HG03432 (cell line): ENCODE results near the gene SCYL1.

Source experiments
- ATAC-seq: cut with Tn5 transposase; IDR thresholded peaks from one replicate; pipeline ENCODE4 v1.9.1; 2021; ENCODE audit warnings: mild to moderate bottlenecking, moderate library complexity; ENCODE audit not compliant: unreplicated experiment

SCYL1 gene

DNA sequence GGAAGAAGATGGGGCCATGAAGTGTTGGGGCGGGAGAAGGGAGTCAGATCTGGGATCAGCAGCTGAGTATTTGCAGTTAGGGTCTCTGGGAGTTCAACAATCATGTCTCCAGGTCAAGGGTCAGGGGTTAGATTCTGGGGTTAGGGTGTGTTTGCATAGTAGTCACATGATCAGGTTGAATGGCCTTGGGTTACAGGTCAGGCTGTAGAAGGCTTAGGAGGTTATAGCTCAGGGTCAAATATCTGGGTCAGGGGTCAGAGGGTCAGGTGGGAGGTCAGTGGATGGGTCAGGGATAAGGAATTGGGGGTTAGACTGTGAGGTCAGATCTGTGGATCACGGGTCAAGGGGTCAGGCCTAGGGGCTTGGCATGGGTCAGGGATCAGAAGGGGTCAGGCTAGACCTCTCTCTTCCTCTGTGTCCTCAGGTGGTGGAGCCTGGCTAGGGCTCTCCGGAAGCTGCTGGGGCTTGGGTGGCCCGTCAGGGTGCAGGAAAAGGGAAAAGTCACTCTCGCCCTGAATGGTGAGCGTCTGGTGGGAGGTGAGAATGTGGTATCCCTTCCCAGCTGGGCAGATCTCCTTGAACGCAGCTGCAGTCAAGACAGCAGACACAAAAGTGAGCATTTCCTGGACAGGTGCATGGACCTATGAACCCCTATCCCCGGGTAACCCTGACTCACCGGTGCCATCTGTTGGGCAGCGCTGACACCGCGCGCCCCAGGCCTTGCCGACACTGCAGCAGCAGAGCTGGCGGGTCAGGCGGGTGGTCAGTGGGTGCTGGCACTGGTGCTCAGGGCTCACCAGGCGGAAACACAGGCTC, 26.9 kb downstream of the SCYL1 start:
- ATAC-seq = peak; percentile 64

GRCh38 chr11:65552388-65552951, 27.6 kb downstream of the SCYL1 start:
- no peak for ATAC-seq

- ATAC-seq = no peak
These were observed 28.6 kb downstream of the SCYL1 start for GRCh38 chr11:65553301-65554001.

DNA sequence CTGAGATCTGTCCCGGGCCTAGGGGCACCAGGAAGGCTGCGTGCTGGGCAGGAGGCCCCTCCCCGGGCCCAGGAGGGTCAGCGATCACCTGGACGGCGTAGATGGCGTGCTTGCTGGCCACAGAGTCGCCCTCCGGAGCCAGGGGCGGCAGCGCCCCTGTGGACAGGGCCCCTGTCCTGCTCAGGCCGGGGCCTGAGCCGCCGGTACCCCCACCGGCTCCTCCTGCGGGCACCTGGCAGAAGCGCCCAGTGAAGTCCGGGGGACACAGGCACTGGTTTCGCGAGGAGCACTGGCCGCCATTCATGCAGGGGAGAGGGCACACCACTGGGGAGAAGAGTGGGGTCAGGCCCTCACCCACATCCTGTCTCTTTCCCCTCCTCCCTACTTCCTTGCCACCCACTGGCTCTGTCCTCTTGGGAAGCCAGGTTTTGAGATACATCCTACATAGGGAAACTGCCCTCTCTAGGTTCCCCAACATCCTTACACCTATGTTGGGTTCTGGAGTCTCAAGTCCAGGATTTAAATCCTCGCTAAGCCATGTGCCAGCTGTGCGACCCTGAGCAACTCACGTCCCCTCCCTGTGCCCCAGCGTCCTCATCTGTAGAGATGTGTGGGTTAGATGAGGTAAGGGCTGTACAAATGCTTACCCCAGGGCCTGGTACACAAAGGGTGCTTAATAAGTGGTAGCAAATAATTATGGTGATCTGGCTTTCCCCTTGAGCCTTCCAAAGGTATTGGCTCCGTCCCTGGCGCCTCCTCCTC, 29.4 kb downstream of the SCYL1 start:
- no peak for ATAC-seq

GRCh38 chr11:65554842-65555430, 30.1 kb downstream of the SCYL1 start:
- no peak for ATAC-seq

DNA sequence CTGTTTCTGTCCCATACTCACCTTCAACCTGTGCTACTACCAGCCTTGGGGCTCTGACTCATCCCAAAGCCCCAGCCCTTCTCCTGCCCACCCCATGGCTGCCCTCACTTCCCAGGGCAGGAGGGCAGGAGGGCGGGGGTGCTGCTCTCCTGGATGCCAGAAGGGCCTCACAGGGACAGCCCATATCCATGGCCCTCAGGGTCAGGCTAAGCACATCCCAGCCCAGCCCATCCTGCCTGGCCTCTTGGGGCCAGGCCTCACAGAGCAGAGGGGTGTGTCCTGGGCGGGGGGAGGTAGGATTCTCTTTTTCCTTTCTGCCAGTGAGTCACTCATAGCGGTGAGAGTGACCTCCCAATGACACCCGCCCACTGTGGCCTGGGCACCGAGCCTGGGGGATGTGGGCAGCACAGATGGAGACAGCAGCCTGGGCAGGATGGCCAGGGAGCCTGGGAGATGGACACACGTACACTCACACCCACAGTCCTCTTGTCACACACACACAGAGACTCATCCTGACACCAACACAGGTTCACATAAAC, 30.9 kb downstream of the SCYL1 start:
- no peak for ATAC-seq

DNA sequence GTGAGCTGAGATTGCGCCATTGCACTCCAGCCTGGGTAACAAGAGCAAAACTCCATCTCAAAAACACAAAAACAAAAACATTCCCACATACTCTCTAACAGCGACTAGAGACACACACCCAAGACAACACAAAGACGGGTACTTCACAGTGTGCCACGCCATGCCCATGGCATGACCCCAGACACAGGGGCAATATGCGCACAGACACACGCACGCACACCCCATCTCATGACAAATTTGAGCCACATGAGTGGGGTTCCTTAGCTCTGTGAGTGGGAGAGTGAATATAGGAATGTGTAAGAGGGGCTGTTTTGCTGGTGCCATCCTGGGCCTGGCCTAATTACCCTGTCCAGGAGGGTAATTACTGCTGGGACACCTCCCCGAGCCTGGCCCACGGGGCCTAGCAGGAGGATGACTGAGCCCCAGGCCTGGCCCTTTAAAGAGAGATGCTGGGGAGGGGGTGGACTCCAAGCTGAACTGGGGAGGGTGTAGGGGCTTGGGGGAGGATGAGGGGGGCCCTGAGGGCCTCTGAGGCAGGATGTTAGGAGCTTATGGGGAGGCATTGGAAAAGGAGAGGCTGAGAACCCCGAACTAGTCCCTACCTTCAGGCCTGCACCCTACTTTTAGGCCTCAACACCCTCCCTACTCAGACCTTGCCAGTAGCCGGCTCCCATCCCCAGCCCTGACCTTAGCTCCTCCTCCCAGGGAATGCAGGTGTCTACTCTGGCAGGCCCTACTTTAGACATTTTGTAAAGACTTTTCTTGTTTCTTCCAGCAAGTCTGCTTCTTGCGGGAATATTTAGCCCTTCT, 31.8 kb downstream of the SCYL1 start:
- no peak for ATAC-seq

DNA sequence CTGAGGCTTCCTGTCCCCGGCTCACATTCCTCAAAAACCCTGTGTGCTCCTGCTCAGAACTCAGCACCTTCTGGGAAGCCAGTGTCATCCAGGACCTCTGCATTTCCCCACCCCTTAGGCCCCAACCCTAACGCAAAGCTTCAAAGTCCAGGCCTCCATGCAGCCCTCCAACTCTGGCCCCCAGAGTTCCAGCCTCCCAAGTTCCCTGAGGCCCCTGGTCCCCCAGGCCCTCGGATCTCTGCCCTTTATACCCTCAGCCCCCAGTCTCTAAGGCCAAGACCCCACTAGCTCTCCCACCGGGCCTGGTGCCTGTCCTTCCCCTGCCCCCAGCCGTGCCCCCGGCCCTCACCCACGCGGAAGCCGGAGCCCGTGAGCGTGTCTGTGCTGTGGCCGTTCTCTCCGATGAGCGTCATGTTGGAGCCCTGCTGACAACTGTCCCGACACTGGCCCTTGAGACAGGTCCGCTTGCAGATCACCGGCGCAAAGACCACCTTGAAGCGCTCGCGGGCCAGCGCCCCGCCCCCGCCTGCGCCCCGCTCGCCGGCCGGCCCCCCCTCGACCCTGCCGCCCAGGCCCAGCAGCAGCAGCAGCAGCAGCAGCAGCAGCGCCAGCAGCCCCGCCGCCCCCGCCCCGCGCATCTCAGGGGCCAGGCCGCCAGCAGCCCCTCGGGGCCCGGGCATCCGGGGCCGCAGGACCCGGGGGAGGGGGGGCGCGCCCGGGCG, 32.6 kb downstream of the SCYL1 start:
- ATAC-seq = no peak

GRCh38 chr11:65558002-65558929, 33.4 kb downstream of the SCYL1 start, which contains the start of gene LTBP3:
TSS of gene LTBP3 (minus strand) at chr11:65558359. CDS start at chr11:65557959, 400 bp downstream.
- no peak for ATAC-seq

DNA sequence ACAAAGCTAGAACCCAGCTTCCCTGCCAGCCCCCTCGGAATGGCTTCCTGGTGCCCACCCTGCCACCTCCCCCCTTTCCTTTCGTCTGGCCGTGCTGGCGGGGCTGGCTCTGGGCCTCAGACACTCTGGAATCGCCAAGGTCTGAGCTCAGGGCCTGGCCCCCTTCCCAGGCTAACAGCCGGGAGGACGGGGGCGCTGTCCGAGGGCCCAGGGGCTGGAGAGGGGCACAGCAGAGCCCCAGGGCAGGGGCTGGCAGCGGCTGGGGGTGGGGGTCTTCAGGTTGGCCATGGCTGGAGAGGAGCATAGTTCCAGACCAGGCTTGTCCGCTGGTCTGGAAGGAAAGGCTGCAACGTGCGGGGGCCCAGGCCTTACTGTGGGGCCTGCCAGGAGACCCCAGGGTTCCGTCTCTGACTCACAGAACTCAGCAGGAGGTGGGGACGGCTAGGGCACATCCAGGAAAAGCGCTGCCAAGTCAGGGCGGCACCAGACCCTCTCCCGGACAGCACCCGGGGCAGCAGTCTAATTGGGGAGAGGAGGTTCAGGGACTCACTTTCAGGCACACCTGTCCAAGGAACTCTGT, 34.1 kb downstream of the SCYL1 start:
- ATAC-seq = no peak

DNA sequence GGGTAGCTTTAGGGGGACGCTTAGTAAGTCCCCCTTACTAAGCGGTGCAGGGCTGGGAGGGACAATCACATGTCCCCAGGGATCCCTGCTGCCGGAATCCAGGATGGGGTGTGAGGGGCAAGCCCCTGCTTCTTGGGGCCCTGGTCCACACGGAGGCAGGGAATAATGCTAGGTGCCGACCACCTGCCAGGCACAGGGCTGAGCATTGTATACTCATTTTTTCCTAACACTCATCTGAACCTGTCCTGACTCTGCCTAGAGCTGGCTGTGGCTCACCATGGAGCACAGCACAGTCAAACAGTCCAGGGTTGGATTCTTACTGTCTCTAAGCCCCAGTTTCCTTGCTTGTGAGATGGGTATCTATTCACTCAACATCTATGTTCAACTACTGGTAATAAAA, 34.7 kb downstream of the SCYL1 start:
- no peak for ATAC-seq

- no peak for ATAC-seq
These were observed 35.2 kb downstream of the SCYL1 start for GRCh38 chr11:65559951-65560537.

DNA sequence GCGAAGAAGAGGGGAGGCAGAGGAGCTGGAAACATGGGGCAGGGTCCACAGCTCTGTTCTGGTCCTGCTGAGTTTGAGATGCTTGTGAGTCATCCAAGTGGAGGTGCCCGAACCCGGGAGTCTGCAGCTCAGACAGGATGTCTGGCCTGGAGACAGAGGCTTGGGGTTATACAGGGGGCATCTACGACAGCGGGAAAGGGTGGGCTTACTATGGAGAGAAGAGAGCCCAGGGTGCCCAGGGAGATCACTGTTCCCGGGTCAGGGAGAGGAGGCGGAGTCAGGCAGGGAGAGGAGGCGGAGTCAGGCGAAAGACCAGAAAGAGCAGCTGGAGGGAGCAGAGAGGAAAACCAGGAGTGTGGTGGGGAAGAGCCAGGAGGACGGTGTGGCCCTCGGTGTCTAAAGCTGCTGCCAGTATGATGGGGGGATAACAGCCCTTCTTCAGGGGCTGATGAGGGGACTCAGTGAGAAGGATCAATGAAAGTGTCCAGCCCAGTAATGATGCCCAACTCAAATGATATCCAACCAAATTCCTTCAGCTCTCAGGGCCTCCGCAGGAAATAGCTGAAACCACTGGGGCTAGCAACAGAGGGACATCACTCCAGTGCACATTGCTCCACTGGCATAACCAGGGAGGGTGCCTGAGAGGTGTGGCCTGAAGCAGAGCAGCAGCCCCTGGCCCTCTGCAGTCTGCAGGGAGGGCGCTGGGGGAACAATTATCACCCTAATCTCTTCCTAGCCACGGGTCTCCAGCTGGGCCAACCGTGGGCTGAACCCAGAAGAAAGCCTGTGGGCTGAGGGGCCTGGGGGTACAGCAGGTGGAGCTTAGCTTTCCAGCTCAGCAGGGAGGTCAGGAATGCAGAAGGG, 35.9 kb downstream of the SCYL1 start:
- ATAC-seq = no peak

DNA sequence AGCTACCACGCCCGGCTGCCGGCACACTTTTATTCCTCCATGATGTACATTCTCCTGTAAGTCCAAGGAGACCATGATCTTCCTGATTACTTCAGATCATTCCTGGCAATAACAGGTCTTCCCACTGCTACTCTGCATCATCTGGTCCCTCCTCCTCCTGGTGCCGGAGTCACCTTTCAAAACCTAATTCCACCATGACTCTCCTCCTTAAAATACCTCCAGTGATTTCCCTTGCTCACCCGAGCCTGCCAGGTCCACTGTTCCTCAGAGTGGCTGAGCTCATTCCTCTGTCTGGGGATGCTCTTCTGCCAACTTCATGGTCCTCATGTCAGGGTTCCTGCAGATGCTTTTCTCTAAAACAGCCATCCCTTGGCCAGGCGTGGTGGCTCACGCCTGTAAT, 37.1 kb downstream of the SCYL1 start:
- no peak for ATAC-seq

- ATAC-seq = no peak
These were observed 37.9 kb downstream of the SCYL1 start for GRCh38 chr11:65562788-65563187.

- no peak for ATAC-seq
These were observed 38.7 kb downstream of the SCYL1 start for GRCh38 chr11:65563601-65564000.
